Stimulated activated CD4-positive, alpha-beta T cell treated with anti-CD3 and anti-CD28 coated beads, Interleukin-2, amount 100 ng/mL, for 4 hours (primary cell): Measurements from ENCODE around the gene UBAP2L.
"Not testable (repeated sequence)": the region's sequence is repeated elsewhere in the genome, so short reads cannot be mapped to it uniquely, and the experiment has no call there.

Experiments used
- DNase-seq: peaks from one replicate; pipeline ENCODE4 v3.0.0-alpha.2; 2020; ENCODE audit warnings: low read depth

The UBAP2L gene

DNA sequence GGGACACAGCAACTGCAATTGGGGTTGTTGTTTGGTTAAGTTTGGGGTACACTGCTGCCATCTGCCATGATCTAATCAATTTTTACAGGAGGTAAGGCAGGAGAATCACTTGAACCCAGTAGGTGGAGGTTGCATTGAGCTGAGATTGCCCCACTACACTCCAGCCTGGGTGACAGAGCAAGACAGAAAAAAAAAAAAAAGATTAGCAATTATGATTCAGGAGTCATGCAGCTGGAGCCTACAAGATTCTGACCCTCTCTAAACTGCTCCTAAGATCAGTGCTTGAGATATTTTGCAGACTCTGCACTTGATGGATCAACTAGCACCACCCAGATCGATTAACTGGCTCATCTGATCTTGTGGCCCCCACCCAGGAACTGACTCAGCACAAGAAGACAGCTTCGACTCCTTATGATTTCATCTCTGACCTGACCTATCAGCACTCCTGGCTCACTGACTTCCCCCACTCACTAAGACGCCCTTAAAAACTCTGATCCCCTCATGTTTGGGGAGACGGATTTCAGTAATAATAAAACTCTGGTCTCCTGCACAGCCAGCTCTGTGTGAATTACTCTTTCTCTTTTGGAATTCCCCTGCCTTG lies 87.0 kb downstream of the UBAP2L start:
- not testable (repeated sequence) for DNase-seq

- not testable (repeated sequence) for DNase-seq
Measured at GRCh38 chr1:154309136-154309535, 88.4 kb downstream of the UBAP2L start.

DNA sequence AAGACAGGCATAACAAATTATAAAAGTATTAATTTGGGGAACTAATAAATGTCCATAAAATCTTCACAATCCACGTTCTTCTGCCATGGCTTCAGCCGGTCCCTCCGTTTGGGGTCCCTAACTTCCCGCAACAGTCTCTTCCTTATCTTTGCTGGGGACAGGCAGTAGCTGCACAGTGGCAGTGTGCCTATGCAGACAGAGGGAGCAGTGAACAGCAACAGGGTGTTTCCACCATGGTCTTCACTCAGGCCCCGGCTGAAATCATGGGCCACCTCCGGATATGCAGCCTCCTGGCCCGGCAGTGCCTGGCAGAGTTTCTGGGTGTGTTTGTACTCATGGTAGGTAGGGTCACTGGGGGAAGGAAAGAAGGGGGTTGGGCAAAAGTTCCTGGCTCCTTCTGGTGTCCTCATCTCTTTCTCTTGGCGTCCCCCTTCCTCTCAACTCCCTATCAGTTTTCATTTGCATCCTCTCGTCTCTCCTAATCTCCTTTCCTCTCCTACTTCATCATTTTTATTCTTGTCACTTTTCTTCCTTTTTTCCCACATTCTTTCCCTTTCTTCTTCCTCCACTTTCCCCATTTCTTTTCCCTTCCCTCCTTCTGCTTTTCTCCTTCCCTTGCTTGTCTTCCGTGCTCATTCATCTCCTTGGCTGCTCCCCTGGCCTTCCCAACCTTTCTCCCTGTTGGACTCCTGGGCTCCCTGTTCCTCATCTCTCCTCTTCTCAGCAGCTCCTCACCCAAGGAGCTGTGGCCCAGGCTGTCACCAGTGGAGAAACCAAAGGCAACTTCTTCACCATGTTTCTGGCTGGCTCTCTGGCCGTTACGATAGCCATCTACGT lies 91.7 kb downstream of the UBAP2L start:
- DNase-seq = not testable (repeated sequence)

DNA sequence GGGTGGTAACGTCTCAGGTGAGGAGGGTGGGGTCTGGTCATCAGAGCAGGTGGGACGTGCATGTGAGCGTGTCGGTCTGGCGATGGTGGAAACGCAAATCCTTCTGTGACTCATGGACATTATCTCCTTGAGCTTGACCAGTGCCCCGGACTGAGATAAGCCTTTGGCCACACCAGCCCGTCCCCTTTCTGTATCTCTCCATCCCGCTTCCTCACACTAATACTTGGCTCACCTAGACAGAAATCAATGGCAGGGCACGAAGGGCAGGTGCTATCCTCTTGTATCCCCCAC lies 92.3 kb downstream of the UBAP2L start:
- no peak for DNase-seq

DNA sequence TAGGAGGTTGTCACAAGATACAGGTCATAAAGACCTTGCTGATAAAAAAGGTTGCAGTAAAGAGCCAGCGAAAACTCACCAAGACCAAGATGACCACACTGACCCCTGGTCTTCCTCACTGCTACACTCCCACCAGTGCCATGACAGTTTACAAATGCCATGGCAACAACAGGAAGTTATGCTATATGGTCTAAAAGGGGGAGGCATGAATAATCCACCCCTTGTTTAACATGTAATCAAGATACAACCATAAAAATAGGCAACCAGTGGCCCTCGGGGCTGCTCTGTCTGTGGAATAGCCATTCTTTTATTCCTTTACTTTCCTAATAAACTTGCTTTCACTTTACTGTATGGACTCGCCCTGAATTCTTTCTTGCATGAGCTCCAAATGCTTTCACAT lies 93.5 kb downstream of the UBAP2L start:
- not testable (repeated sequence) for DNase-seq

DNA sequence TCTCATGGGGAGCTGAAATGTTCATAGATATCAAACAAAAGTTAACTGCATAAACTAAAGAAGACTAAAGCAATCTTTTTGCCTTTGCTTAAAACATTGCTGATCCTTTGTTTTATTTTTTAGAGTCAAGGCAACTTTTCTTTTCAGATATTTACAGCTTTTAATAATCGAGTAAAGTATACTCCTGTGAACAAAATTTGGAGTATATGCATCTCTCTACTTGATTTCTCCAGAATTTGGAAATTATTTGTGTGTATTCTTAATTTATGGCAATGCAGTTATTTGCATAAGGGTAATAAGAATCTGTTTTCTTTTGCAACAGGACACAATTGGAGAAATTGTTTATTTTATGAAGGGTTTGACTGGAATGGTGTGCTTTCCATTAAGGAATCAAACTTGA lies 95.9 kb downstream of the UBAP2L start:
- DNase-seq = no peak

DNA sequence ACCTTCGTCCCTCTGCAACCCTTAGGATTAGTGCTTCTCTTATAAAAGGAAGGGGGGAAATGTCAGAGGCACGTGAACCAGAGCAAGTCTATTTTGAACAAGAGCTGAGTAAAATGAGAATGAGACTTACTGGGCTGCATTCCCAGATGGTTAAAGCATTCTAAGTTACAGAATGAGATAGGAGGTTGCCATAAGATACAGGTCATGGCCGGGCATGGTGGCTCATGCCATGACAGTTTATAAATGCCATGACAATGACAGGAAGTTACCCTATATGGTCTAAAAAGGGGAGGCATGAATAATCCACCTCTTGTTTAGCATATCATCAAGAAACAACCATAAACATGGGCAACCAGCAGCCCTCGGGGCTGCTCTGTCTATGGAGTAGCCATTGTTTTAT lies 97.6 kb downstream of the UBAP2L start:
- DNase-seq = no peak
